GM23338 (cell line): ENCODE measurements around the gene IL15RA.

Source experiments
- EZH2 ChIP-seq: fragments of 200-600 bp; sonication (generic); IDR thresholded peaks from one replicate; pipeline ENCODE4 v1.8.0; 2017; ENCODE audit warnings: antibody characterized with exemption, mild to moderate bottlenecking, low read depth; ENCODE audit not compliant: unreplicated experiment
- EZH2phosphoT487 ChIP-seq: fragments of 200-600 bp; sonication (generic); IDR thresholded peaks from one replicate; pipeline ENCODE4 v1.8.1; 2018; ENCODE audit warnings: antibody characterized with exemption; ENCODE audit not compliant: unreplicated experiment
- JUNB ChIP-seq: IDR thresholded peaks from one replicate; pipeline ENCODE4 v1.6.1; 2016; ENCODE audit warnings: antibody characterized with exemption; ENCODE audit not compliant: unreplicated experiment
- NANOG ChIP-seq: IDR thresholded peaks from 2 replicates; pipeline ENCODE4 v1.6.1; 2016; ENCODE audit warnings: antibody characterized with exemption, borderline replicate concordance
- POLR2AphosphoS5 ChIP-seq: IDR thresholded peaks from 2 replicates; pipeline ENCODE4 v1.6.1; 2016; ENCODE audit warnings: antibody characterized with exemption, low read depth
- REST ChIP-seq: IDR thresholded peaks from one replicate; pipeline ENCODE4 v1.6.1; 2018; ENCODE audit warnings: antibody characterized with exemption; ENCODE audit not compliant: unreplicated experiment
- ZNF114 ChIP-seq: fragments of 250-450 bp; sonication (Bioruptor Pico); IDR thresholded peaks from 2 replicates; pipeline ENCODE4 v1.5.0; 2020; ENCODE audit warnings: mild to moderate bottlenecking, moderate library complexity
- ZNF331 ChIP-seq: fragments of 250-450 bp; sonication (Bioruptor Pico); IDR thresholded peaks from 2 replicates; pipeline ENCODE4 v1.5.0; 2020; ENCODE audit warnings: low read depth, mild to moderate bottlenecking, moderate library complexity
- TF ChIP-seq, protein P1 (sequence below), 2 experiments: fragments of 200-600 bp in 1 of 2; sonication (generic) in 1 of 2; conservative IDR thresholded peaks; 2 replicates each; pipeline versions ENCODE4 v1.5.1 to v1.6.1; 2016 to 2017; ENCODE audit warnings: antibody characterized with exemption in 2 of 2, low read depth in 2 of 2, mild to moderate bottlenecking in 2 of 2, moderate library complexity in 1 of 2

DNA sequence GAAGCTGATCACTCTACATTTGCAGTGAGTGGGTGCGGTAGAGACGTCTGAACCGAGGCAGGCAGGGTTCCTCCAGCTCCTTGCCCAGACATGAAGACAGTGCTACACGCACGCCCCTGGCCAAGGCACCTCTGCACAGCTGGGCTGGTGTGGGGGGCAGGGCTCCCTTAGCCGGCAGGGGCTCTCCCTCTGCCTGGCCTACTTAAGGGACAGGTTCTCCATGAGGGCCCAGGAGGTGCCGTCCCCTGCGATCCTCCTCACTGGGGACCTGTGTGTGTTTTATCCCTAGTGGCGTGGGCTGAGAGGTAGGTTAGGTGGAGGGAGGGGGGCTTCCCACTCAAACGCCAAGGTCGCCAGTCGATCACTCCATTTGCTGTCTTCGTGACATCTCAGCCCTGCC is 35.3 kb downstream of the IL15RA start:
- TF ChIP-seq, protein P1, sequence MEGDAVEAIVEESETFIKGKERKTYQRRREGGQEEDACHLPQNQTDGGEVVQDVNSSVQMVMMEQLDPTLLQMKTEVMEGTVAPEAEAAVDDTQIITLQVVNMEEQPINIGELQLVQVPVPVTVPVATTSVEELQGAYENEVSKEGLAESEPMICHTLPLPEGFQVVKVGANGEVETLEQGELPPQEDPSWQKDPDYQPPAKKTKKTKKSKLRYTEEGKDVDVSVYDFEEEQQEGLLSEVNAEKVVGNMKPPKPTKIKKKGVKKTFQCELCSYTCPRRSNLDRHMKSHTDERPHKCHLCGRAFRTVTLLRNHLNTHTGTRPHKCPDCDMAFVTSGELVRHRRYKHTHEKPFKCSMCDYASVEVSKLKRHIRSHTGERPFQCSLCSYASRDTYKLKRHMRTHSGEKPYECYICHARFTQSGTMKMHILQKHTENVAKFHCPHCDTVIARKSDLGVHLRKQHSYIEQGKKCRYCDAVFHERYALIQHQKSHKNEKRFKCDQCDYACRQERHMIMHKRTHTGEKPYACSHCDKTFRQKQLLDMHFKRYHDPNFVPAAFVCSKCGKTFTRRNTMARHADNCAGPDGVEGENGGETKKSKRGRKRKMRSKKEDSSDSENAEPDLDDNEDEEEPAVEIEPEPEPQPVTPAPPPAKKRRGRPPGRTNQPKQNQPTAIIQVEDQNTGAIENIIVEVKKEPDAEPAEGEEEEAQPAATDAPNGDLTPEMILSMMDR (conservative IDR thresholded peaks at IDR 0.05; ENCODE audit: low read depth in 2 of 2) = no peak
- TF ChIP-seq ZNF114 (CRISPR knock-in tag) (no peak), POLR2AphosphoS5 (no peak), REST (no peak), EZH2 (no peak), NANOG (no peak), ZNF331 (CRISPR knock-in tag) (no peak), EZH2phosphoT487 (no peak), JUNB (no peak)
